ENCODE measurements around the gene MYL10.

DNA sequence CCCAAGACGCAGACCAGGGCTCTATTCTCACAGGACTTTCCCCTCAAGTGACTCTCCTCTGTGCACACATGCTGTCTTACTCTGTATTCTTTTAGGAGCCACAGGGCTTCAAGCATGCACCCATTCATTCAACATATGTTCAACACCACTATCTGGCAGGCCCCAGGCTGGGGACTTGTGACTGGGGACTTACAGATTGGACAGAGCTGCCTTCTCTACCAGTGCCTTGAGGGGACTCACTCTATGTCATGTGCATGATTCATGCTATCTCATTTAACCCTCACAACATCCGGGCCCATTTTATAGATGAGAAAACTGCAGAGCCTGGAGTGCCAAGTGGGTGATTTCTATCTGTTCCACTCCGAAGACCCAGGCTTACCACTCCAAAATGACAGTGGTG is 34.3 kb downstream of the MYL10 start:
- TF ChIP-seq, protein P1, sequence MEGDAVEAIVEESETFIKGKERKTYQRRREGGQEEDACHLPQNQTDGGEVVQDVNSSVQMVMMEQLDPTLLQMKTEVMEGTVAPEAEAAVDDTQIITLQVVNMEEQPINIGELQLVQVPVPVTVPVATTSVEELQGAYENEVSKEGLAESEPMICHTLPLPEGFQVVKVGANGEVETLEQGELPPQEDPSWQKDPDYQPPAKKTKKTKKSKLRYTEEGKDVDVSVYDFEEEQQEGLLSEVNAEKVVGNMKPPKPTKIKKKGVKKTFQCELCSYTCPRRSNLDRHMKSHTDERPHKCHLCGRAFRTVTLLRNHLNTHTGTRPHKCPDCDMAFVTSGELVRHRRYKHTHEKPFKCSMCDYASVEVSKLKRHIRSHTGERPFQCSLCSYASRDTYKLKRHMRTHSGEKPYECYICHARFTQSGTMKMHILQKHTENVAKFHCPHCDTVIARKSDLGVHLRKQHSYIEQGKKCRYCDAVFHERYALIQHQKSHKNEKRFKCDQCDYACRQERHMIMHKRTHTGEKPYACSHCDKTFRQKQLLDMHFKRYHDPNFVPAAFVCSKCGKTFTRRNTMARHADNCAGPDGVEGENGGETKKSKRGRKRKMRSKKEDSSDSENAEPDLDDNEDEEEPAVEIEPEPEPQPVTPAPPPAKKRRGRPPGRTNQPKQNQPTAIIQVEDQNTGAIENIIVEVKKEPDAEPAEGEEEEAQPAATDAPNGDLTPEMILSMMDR (IDR thresholded peaks at IDR 0.05; ENCODE audit: low read depth, low read length), result no peak
- TF ChIP-seq POLR2A (IDR thresholded peaks at IDR 0.05; ENCODE audit: extremely low read depth, insufficient read length) (no peak), MYC (IDR thresholded peaks at IDR 0.05; ENCODE audit: low read depth, low read length) (no peak)
- TF ChIP-seq, protein P2, sequence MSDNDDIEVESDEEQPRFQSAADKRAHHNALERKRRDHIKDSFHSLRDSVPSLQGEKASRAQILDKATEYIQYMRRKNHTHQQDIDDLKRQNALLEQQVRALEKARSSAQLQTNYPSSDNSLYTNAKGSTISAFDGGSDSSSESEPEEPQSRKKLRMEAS (IDR thresholded peaks at IDR 0.05; ENCODE audit: low read depth, low read length), result no peak

Data from NB4 (cell line).